PC-3 (cell line): ENCODE results near the gene APC.

Experiments
- CTCF ChIP-seq: fragments of 300-600 bp; sonication (generic); conservative IDR thresholded peaks from 2 replicates; pipeline ENCODE4 v1.5.1; 2017; ENCODE audit warnings: antibody characterized with exemption, low read depth, mild to moderate bottlenecking, low read length
- EZH2 ChIP-seq: fragments of 300-600 bp; sonication (generic); IDR thresholded peaks from one replicate; pipeline ENCODE4 v1.6.1; 2017; ENCODE audit warnings: antibody characterized with exemption, mild to moderate bottlenecking, low read length; ENCODE audit not compliant: unreplicated experiment
- EZH2phosphoT487 ChIP-seq: fragments of 300-600 bp; sonication (generic); IDR thresholded peaks from 2 replicates; pipeline ENCODE4 v1.6.1; 2018; ENCODE audit warnings: mild to moderate bottlenecking, antibody characterized with exemption, low read length, borderline replicate concordance

GRCh38 chr5:112743631-112744030, 5.9 kb downstream of the APC start:
- TF ChIP-seq EZH2 (no peak), CTCF (no peak), EZH2phosphoT487 (no peak)
